Retina (tissue), 1 donor: ENCODE results near the gene C22orf39.

ENCODE experiments used
- DNase-seq: peaks from one replicate; pipeline ENCODE4 v3.0.0-alpha.2; 2016

Gene C22orf39, protein sequence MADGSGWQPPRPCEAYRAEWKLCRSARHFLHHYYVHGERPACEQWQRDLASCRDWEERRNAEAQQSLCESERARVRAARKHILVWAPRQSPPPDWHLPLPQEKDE

GRCh38 chr22:19447330-19448075 lies at the start of gene C22orf39:
Gene C22orf39 (minus strand): TSS chr22:19447711. CDS start chr22:19447688, 23 bp downstream.
- DNase-seq, result peak; percentile 96

- no peak for DNase-seq
Measured at GRCh38 chr22:19497245-19497644, 49.7 kb upstream of the C22orf39 start.

- DNase-seq, result no peak
Measured at GRCh38 chr22:19496324-19496630, 48.8 kb upstream of the C22orf39 start.

- DNase-seq, result no peak
Measured at GRCh38 chr22:19495562-19496323, 48.2 kb upstream of the C22orf39 start.

DNA sequence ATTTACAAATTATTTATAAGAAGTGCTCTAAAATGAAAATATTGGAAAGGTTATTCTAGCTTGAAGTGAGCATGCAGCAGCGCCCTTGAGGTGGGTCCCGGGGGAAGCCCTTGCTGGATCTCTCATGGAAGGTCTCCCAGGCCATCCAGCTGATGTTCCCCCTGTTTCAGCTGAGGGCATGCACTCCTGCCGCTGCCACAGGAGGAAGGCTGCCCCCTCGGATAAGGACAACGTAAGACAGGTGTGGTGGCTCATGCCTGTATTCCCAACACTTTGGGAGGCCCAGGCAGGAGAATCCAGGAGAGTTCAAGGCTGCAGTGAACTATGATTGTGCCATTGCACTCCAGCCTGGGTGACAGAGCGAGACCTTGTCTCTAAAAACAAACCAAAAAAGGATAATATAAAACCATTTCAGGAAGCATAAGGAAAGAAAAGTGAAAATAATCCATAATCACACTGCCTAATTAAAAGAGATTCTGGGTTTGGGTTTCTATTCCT lies 47.2 kb upstream of the C22orf39 start:
- DNase-seq, result no peak

GRCh38 chr22:19494001-19494560 lies 46.6 kb upstream of the C22orf39 start:
- DNase-seq, result no peak

DNA sequence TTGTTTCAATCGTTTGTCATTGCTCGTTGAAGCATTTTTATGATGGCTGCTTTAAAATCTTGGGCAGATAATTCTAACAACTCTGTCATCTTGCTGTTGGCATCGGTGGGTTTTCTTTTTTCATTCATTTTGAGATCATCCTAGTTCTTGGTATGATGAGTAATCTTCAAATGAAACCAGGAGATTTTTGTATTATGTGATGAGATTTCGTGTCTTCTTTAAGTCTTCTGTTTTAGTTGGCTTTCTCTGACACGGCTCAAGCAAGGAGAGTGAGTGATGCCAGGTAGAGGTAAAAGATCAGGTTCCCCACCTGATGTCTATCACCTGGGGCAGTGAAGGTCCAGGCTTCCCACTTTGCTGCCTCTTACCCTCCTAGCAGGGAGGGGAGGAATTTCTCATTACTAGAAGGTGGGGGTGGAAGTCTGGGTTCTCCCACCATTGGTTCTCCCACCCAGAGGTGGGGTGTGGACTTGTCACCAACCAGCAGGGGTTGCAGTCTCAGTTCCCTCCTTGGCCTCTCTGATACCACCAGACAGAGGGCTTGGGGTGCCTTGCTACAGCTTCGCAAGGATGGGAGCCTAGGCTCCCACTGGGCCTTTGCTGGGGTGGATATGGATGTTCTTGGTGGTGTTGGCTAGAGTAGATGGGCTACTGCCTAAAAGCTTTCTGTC lies 45.1 kb upstream of the C22orf39 start:
- DNase-seq, result no peak

DNA sequence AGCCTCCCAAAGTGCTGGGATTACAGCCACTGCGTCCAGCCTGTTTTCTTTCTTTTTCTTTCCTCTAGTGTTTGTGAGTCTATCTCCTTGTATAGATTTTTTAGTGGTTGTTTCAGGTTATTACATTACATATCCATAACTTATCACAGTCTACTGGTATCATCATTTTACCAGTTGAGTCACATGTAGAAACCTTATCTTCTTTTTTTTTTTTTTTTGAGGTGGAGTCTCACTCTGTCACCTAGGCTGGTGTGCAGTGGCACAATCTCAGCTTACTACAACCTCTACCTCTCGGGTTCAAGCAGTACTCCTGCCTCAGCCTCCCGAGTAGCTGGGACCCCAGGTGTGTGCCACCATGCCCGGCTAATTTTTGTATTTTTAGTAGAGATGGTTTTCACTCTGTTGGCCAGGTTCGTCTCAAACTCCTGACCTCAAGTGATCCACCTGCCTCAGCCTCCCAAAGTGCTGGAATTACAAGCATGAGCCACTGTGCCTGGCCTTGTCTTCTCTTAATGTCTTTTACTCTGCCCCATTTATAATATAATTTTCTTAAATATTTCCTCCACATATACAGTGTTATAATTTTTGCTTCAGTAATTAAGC lies 43.2 kb upstream of the C22orf39 start:
- DNase-seq, result no peak

- DNase-seq, result no peak
Measured at GRCh38 chr22:19488884-19489843, 41.7 kb upstream of the C22orf39 start.

DNA sequence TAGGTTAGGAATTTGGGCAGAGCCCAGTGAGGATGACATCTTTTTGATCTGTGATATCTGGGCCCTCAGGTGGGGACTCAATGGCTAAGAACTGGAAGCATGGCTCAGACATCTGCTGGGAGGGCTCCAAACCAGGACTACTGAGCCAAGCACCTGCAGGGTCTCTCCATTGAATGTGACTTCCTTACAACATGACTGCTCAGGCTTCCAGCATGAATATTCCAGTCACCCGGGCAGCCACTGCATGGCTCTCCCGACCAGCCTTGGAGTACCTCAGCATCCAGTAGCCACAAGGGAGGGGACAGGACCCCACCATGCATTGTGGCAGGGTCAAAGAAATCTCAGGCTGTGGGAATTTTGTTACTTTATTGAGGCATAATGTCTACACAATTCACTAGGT lies 40.8 kb upstream of the C22orf39 start:
- DNase-seq, result no peak

DNA sequence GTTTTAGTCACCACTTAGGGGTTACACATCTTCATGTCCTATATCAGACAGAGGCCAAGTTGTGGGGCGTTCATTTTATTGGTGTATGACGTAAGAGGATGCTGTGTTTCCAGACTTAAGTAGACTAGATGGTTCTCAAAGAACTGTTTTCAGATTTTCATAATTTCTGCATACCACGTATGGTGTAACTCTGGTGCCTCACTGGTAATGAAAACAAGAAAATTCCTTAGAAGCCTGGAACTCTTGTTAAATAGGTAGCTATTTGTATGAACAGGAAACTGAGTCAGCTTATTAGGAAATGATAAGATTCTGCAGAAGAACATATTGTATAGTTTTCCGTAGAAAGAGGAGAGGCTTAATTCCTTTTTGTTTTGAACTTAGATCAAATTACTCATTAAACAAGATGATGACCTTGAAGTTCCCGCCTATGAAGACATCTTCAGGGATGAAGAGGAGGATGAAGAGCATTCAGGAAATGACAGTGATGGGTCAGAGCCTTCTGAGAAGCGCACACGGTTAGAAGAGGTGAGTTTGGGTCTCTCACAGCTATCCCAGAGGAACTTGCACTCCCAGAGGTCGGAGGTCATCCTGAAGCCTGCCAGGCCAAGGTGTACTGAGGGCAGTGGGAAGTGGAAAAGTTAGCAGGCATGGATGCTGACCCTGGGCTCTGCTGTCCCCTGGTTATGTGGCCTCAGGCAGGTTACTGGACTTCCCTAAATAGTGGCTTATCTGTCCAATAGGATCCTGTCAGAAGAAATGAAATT lies 36.2 kb upstream of the C22orf39 start:
- no peak for DNase-seq

GRCh38 chr22:19482297-19482696 lies 34.8 kb upstream of the C22orf39 start:
- no peak for DNase-seq

- DNase-seq, result no peak
Measured at GRCh38 chr22:19480789-19481188, 33.3 kb upstream of the C22orf39 start.

DNA sequence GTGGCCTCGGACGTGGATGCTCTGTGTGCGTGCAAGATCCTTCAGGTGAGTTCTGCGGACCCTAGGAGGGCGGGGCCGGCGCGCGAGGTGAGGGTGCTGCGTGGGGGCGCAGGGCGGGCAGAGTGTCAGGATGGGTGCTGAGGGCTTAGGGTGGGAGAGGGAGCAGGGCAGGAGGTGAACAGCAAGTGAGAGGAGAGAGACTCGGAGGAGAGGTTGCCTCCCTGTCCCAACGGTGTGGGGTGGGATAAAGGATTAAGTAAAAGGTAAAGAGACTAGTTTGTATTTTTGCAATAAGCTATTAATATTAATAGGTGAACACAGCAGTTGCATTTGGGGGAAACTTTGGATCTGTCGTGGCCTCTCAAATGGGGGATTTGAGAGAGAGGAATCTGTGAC lies 32.7 kb upstream of the C22orf39 start:
- DNase-seq, result no peak

GRCh38 chr22:19479355-19480172 lies 32.1 kb upstream of the C22orf39 start, which contains the start of gene CDC45:
Gene CDC45 (plus strand): TSS chr22:19479920. CDS start chr22:19479969, 49 bp downstream.
- DNase-seq, result peak; percentile 100

GRCh38 chr22:19478901-19479354 lies 31.4 kb upstream of the C22orf39 start, which contains the start of gene UFD1:
Gene UFD1 (minus strand): TSS chr22:19479193. CDS start chr22:19479085, 108 bp downstream.
- no peak for DNase-seq

DNA sequence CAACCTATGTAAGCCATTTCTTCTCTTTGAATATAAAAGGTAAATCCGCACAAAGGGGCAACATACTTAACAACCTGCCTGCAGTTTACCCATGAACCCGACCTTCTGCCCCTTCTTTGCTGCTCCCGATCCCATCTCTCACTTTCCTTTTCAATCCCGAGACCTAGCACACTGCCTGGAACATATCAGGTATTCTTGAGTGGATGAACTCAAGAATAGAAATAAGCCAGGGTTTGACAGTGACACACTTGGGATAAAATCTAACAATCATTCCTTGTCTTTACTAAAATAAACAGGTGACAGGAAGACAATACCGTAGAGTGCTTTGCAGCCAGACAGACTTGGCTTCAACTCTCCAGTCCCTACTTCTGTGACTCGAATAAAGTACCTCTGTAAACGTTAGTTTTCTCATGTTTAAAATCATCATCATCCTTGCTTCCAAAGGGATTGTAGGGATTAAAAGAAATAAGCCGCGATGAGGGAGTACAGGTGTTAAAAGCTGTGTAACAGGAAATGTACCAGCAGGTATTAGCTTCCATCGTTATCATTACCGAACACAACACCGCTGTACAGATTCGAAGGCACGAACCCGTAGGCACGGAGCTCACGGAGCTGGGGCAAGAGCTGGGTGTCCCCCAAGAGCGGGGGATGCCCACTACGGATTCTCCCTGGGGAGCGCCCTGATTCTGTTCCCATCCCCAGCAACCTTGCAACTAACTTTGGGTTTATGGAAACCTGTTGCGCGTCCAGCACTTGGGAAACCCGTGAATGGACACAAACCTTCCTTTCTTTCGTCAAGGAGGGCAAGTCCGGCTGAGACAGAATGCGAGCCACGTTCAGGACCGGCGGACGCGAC lies 30.8 kb upstream of the C22orf39 start:
- no peak for DNase-seq

- no peak for DNase-seq
Measured at GRCh38 chr22:19477321-19478044, 30.0 kb upstream of the C22orf39 start.
